ENCODE measurements around the gene TUBB.

The TUBB gene

DNA sequence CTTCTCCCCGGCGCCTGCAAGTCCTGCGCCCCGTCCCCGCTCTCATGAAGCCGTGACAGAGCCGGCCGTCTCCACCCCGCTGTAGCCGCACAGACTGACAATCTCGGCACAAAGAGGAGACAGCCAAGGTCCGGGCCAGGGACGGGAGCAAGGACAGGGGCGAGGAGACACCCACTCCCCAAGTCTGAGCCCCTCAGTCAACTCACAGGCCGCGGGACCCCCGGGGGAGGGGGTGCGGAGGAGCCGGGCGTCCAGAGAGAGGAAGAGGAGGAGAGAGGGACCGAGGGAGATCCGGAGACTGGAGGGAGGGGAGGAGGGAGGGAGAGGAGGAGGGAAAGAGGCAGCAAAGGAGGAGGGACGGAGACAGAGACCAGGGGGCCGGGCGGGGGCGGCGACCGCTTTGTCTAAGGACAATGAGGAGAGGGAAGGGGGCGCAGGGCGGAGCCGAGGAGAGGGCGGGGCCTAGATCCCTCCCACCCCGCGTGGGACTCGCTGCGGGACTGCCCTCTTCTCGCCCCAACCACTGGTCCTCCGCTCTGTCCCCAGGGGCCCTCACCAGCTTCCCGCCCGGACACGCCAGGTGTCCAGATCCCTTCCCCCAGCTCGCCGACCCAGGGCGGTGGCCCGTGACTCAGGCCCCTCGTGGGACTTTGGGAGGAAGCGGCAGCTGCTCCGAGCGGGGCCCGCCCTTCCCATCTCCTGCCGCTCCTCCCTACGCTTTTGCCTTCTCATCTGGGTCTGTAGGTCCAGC is 33.1 kb upstream of the TUBB start:
- in situ Hi-C loops (cut with MboI; ENCODE audit: low pct_unique_long_range_greater_than_20kb, low sequenced_read_pairs), result no loop called here
- DNase-seq, result peak; percentile 96

DNA sequence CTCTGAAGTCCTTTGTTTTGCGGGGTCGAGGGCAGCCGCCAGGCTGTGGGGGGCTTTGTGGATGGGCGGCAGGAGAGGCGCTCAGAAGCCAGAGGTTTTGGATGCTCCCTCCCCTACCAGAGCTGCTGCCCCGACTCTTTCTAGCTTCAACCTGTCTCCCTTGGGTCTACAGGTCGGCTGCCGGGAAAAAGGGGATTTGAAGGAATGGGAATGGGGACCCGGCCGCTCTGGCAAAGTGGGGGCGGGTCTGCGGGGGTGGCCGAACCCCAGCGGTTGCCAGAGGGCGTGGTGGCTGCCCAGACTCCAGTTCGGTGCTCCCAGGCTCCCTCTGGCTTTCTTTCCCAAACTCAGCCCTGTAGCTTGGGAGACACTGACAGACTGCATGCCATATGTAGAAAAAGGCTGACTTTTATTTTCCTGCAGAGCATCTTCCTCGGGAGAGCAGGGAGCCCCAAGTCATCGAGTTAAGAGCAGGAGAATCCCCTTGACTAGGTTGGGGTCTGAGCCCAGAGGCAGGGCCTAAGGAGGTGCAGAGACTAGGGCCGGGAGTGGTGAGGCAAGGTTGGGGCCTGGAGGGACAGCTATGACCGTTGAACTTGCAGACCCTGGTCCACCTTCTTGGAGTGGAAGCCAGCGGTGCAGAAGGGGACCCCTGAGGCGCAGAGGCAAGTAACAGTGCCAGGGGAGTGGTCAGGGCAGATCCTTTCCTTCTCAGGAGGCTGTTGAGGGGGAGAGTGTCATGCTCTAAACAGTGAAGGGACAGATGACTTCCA is 32.3 kb upstream of the TUBB start:
- in situ Hi-C loops (cut with MboI; ENCODE audit: low pct_unique_long_range_greater_than_20kb, low sequenced_read_pairs), result no loop called here
- no peak for DNase-seq

- in situ Hi-C loops (cut with MboI; ENCODE audit: low pct_unique_long_range_greater_than_20kb, low sequenced_read_pairs), result no loop called here
- DNase-seq, result no peak
These were observed 31.6 kb upstream of the TUBB start for GRCh38 chr6:30688569-30688968.

DNA sequence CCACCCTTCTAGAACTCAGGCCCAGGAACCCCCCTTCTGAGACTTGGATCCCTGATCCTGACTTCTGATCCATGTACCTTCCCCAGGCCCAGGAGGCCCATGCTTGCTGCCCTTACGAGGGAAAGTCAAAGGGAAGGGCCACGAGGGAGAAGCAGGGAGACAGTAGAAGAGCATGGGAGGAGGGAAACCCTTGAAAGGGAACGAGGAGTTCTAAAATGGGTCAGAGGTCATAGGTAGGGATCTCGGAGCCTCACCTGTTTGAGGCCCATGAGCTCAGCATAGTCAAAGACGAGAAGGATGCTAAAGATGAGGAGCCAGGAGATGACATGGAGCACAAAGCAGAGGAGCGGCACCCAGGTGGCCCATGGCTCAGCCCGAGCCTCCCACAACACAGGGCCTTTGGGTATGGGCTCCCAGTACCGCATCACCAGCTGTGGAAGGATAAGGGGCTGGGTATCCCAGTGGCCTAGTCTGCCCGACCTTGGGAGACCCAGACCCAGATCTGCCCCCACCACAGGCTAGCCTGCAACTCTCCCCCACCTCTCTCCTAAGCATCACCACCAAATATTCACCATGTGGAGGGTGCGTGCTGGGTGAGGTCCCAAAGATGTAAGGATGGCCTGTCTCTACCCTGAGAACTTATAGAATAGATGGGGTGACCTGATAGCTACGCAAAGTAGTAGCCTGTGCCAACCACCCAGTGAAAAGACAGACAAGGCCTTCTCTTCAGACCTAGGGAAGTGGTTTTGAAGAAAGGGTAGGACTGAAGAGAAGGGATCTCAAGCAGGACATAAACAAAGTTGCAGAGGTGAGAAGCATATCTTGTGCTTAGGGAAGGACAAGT is 30.9 kb upstream of the TUBB start:
- in situ Hi-C loops (cut with MboI; ENCODE audit: low pct_unique_long_range_greater_than_20kb, low sequenced_read_pairs), result no loop called here
- no peak for DNase-seq

GRCh38 chr6:30689985-30690384 is 30.2 kb upstream of the TUBB start:
- DNase-seq, result no peak
- in situ Hi-C loops (cut with MboI; ENCODE audit: low pct_unique_long_range_greater_than_20kb, low sequenced_read_pairs), result no loop called here

GRCh38 chr6:30690403-30691207 is 29.5 kb upstream of the TUBB start, which contains the start of gene NRM:
TSS of gene NRM (minus strand) at chr6:30690984. CDS start at chr6:30690974, 10 bp downstream.
- in situ Hi-C loops (cut with MboI; ENCODE audit: low pct_unique_long_range_greater_than_20kb, low sequenced_read_pairs), result no loop called here

DNA sequence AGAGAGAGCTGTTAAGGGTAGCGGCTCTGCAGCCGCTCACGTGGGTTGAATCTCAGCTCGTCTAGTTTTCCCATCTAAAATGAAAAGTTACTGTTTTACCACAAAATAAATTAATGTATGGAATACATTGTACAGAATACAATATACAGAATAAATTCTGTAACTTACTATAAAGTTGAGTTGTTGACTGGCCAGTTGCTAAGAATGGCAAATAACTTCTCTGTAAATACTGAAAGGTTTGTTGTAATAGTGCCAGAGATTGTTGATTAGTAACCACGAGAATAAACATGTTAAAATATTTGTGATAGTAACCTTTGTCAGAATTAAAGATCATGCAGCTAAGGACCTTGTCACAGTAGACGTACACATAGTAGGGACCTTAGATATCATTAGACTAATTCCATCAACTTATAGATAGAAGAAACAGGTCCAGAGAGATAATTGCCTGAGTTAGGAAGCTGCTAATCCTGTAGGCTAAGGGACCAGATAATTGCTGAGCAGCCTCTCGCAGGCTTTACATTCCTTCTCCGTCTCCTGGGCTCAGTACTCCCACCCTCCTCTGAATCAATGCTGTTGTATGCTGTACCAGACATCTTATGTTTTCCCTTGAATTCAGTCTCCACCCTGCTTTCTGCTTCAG is 28.8 kb upstream of the TUBB start:
- in situ Hi-C loops (cut with MboI; ENCODE audit: low pct_unique_long_range_greater_than_20kb, low sequenced_read_pairs), result no loop called here
- no peak for DNase-seq

More at GRCh38 chr6:30690403-30691207, 29.5 kb upstream of the TUBB start, which contains the start of gene NRM:
- DNase-seq, result peak; percentile 91

GRCh38 chr6:30696432-30696831 is 23.7 kb upstream of the TUBB start:
- in situ Hi-C loops (cut with MboI; ENCODE audit: low pct_unique_long_range_greater_than_20kb, low sequenced_read_pairs), result no loop called here
- DNase-seq, result no peak

GRCh38 chr6:30700340-30700739 is 19.8 kb upstream of the TUBB start:
- in situ Hi-C loops (cut with MboI; ENCODE audit: low pct_unique_long_range_greater_than_20kb, low sequenced_read_pairs), result no loop called here
- DNase-seq, result no peak

GRCh38 chr6:30703011-30703410 is 17.1 kb upstream of the TUBB start:
- in situ Hi-C loops (cut with MboI; ENCODE audit: low pct_unique_long_range_greater_than_20kb, low sequenced_read_pairs), result no loop called here
- DNase-seq, result no peak

GRCh38 chr6:30703821-30704220 is 16.3 kb upstream of the TUBB start:
- no peak for DNase-seq
- in situ Hi-C loops (cut with MboI; ENCODE audit: low pct_unique_long_range_greater_than_20kb, low sequenced_read_pairs), result no loop called here

GRCh38 chr6:30705620-30706019 is 14.5 kb upstream of the TUBB start:
- in situ Hi-C loops (cut with MboI; ENCODE audit: low pct_unique_long_range_greater_than_20kb, low sequenced_read_pairs), result no loop called here
- no peak for DNase-seq

- no peak for DNase-seq
- in situ Hi-C loops (cut with MboI; ENCODE audit: low pct_unique_long_range_greater_than_20kb, low sequenced_read_pairs), result no loop called here
These were observed 12.8 kb upstream of the TUBB start for GRCh38 chr6:30707281-30707850.

DNA sequence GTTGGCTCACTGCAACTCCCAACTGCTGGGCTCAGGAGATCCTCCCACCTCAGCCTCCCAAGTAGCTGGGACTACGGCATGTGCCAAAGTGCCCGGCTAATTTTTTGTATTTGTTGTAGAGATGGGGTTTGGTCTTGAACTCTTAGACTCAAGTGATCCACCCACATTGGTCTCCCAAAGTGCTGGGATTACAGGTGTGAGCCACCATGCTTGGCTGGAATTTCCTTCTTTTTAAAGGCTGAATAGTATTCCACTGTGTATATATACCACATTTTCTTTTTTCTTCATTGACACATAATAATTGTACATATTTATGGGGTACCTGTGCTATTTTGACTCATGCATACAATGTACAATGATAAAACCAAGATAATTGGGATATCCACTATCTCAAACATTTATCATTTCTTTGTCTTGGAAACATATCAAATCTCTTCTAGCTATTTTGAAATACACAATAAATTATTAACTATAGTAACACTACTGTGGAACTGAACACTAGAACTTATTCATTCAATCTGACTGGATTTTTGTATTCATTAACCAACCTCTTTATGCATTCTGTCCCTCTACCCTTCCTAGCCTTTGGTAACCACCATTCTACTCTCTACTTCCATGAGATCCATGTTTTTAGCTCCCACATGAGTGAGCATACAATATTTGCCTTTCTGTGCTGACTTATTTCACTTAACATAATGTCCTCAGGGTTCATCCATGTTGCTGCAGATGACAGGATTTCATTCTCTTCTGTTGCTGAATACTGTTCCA is 10.9 kb upstream of the TUBB start:
- in situ Hi-C loops (cut with MboI; ENCODE audit: low pct_unique_long_range_greater_than_20kb, low sequenced_read_pairs), result no loop called here
- no peak for DNase-seq

DNA sequence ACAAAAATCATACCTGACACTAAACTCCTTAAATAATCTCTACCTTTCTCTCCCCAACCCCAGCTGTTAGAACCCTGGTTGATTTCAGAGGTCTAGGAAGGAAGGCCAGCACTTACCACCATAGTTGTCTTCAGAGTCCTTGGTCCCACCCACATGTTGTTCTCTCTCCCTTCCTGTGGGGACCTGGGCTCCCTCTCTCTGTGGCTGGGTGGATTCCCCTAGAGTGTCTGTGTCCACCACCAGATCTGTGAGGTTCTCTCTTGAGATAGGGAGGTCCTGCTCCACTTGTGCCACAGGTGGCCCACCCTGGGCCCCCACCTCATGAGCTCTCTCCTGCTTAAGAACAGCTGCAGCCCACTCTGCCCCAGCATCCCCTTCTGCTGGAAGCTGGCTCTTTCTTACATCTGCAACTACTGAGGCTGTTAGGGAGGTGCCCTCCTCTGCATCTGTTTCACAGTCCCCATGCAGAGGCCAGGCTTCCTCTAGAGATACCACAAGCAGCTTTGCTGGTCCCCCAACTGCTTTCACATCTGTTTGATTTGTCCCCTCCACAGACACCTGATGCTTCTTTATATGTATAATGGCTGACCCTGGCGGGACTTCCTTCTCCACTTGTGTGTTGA is 8.3 kb upstream of the TUBB start:
- in situ Hi-C loops (cut with MboI; ENCODE audit: low pct_unique_long_range_greater_than_20kb, low sequenced_read_pairs), result no loop called here

GRCh38 chr6:30712441-30712945 is 7.7 kb upstream of the TUBB start:
- in situ Hi-C loops (cut with MboI; ENCODE audit: low pct_unique_long_range_greater_than_20kb, low sequenced_read_pairs), result no loop called here
- no peak for DNase-seq

More for the DNA sequence above, 8.3 kb upstream of the TUBB start:
- DNase-seq, result no peak

GRCh38 chr6:30714263-30714662 is 5.9 kb upstream of the TUBB start:
- no peak for DNase-seq
- in situ Hi-C loops (cut with MboI; ENCODE audit: low pct_unique_long_range_greater_than_20kb, low sequenced_read_pairs), result no loop called here
